Astrocyte (in vitro differentiated cells and primary cell): ENCODE measurements around the gene ZNF331.

Source experiments
- CTCF ChIP-seq: IDR thresholded peaks from 2 replicates; pipeline ENCODE4 v1.5.1; 2011; ENCODE audit warnings: low read depth, mild to moderate bottlenecking, inconsistent platforms, low read length, moderate library complexity; ENCODE audit not compliant: insufficient read depth
- EZH2 ChIP-seq: IDR thresholded peaks from 2 replicates; pipeline ENCODE4 v1.6.1; 2012; ENCODE audit warnings: mild to moderate bottlenecking, low read length, inconsistent platforms; ENCODE audit not compliant: insufficient read depth

- TF ChIP-seq CTCF (no peak), EZH2 (no peak)
Observed at GRCh38 chr19:53538378-53539109, 599 bp downstream of the ZNF331 start.
